Heart left ventricle (tissue), 13 donors: ENCODE measurements around the gene KCTD11.

Source experiments
- CTCF ChIP-seq, 12 donors: fragments of 200-600 bp; sonication (generic) in 4 of 12; IDR thresholded peaks; one replicate each; pipeline versions ENCODE4 v1.5.0 to v1.8.0; 2018 to 2022; ENCODE audit warnings: antibody characterized with exemption in 12 of 12, mild to moderate bottlenecking in 5 of 12
- POLR2A ChIP-seq, 2 donors: fragments of 450-650 bp; IDR thresholded peaks; one replicate each; pipeline ENCODE4 v1.6.1; 2017; ENCODE audit warnings: antibody characterized with exemption in 2 of 2, mild to moderate bottlenecking in 2 of 2, moderate library complexity in 2 of 2
- donor health status: ischemic (EF 13 %, LVEDD 7.1; RV severe dilation, severe dysfunction).
- donor health status: DM: no; HTN: yes; CAD: no.
- donor health status: DM: no; HTN: no; CAD: no.
- donor health status: ischemic (EF 25% LVEDD 6.9; RV normal size, moderate dysfunction).
- donor health status: ischemic (EF 25% LVEDD 5.7; RV mildly dilated, moderate dysfunction).
- donor health status: ischemic (EF 35%, LVEDD 5.7; RV mildly dilated, moderate dysfunction).
- donor health status: nonischemic (EF 11% LVEDD 7.7; RV severe dilation, severe dysfunction).
- donor health status: DM: yes; HTN: yes; CAD: no.
- donor health status: PGD.
- donor health status: ischemic (EF 29% LVEDD 5.4; RV normal size, mild dysfunction).
- donor health status: nonischemic (EF 23%, LVEDD 6.1; RV moderate dilation, normal function).

GRCh38 chr17:7374353-7374752 is 22.4 kb downstream of the KCTD11 start:
- no peak for TF ChIP-seq CTCF (IDR thresholded peaks at IDR 0.05)
- TF ChIP-seq POLR2A (IDR thresholded peaks at IDR 0.05), result no peak
